Inflammatory macrophage (primary cell): Measurements from ENCODE around the gene ALAD.

ENCODE experiments used
- DNase-seq, 2 donors: peaks; one replicate each; pipeline ENCODE4 v3.0.0-alpha.2; 2020 to 2022

ALAD gene

DNA sequence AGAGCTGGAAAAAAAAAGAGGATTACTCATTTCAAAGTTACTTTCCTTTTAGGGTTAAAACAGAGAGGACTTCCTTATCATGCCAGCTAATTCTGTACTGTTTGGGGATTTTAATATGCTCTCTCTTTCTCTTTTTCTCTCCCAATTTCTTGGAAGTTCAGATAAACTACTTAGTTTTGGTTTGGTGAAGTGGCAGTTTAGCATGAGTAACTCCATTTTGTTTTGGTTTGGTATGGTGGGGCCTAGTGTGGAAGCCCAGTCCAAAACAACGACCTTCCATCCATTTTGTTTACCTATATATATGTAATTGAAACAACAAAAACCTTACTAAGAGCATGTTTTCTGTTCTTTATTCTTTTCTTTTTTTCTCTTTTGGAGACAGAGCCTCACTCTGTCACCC, 55.4 kb downstream of the ALAD start:
- no peak for DNase-seq

DNA sequence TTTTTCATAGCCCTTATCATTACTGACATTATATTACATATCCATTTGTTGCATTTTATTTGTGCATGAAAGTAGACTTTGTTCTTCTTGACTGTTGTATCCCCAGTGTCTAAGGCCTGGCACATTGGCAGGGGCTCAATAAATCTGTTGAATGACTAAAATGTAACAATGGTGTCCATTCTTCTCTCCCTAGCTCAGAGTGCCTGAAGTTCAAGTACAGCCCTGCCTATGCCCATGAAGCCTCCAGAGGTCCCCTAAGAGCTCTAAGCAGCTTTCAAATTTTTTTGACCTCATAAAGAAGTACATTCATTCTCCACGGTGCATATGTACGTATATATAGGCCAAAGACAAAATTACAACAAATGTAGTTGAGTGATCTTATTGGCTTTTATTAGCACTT, 55.9 kb downstream of the ALAD start:
- DNase-seq, result no peak

DNA sequence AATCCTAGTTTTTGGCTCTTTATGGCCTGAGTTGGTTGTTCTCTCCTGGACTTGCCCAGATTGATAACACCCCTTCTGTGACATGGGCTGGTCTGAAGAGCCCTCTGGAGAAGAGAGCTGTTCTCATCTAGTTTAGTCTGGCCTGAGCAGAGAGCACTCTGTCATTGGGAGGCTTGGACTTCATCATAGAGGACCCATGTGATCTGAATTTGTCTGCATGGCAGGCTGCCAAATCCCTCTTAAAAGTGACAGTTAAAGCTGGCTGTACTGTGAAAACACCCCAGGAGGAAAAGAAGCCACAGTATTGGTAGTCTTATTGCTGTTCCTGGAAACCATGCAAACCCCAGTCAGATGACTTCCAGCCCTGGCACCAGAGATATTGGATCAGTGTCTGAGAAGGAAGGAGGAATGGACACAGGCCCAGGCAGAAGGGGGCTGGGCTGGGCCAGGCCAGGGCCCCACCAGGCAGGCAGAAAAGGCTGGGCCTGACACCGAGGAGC, 57.3 kb downstream of the ALAD start:
- peak; percentile 35 to 54 for DNase-seq

- no peak for DNase-seq
Observed at GRCh38 chr9:113341712-113342410, 59.2 kb downstream of the ALAD start.

DNA sequence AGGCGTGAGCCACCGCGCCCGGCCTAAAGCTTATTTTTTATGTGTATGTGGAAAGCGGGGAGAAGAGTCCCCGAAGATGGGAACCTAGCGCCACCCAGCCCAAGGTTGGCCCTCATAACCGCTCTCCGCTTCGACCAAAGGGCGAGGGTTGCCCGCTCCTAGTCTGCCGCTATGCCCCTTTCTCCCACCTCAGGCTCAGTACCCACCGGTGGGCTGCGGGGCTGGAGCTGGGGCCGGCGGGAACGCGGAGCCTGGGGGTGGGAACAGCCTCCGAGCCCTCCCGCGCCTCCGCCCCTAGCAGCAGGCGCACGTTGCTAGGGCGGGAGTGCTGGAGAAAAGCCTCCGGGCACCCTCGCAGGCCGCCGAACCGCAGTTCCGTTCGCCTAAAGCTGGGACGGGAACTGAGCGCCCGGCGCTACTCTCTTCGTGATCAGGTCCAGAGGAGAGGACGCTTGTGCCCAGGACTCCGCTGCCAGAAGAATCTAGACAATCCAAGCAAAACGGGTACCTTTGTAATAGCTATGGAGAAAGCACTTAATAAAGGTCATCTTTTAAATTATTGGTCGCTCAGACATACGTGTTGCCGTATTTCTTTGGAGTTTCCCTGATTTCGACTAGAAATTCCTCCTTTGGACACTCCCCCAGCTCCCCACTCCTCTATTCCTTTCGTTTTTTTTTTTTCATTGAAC, 60.9 kb downstream of the ALAD start, which contains the start of gene WDR31:
TSS of gene WDR31 (minus strand) at position 265 of the 689 bp plus-strand sequence. CDS start 8,253 bp downstream, outside the sequence.
- DNase-seq, result peak; percentile 81 to 87

DNA sequence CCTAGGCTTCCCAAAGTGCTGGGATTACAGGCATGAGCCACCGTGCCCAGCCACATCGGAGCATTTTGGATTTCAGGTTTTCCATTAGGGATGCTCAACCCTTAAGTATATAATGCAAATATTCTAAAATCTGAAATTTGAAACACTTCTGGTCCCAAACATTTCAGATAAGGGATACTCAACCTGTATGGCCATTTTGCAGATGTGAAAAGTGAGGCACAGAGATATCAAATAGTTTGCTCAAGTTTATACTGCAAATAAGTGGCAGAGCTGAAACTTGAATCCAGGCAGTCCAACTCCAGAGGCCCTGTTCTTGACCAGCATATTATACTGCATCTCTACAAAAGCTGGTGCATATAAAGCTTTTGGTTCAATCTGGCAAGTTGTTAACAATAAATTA, 63.4 kb downstream of the ALAD start:
- no peak for DNase-seq
